ENCODE data around the gene SPSB1.

GRCh38 chr1:9332513-9333143 is 39.9 kb downstream of the SPSB1 start:
- TF ChIP-seq CTCF (conservative IDR thresholded peaks at IDR 0.05) (no peak), EZH2 (IDR thresholded peaks at IDR 0.05; ENCODE audit: low read depth) (no peak)
